GM10266 (cell line): ENCODE data around the gene EFEMP1.

ENCODE experiments used
- DNase-seq: peaks from one replicate; pipeline ENCODE4 v3.0.0; 2012; ENCODE audit errors: extremely low spot score
- TF ChIP-seq, protein P1 (sequence below): IDR thresholded peaks from 2 replicates; pipeline ENCODE4 v1.5.1; 2012; ENCODE audit warnings: mild to moderate bottlenecking, low read depth; ENCODE audit not compliant: control insufficient read depth, insufficient read depth; ENCODE audit errors: missing control alignments

The EFEMP1 gene

DNA sequence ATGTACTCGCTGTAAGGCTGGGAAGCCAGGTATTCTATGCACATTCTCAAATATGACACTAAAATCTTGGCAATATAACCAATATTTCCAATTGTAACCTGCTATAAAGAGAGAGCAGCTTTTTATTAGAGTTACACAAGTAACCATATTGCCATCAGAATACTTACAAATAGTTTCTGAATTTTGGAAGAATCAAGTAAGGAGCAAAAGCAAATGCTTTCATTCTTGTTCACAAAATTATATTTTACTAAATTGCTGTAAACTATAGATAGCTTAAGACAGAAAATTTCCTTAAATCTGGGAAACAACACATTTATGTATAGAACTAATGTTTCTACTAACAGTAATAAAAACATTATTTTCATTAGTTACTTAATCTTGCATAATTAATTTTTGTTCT lies 77.2 kb downstream of the EFEMP1 start:
- TF ChIP-seq, protein P1, sequence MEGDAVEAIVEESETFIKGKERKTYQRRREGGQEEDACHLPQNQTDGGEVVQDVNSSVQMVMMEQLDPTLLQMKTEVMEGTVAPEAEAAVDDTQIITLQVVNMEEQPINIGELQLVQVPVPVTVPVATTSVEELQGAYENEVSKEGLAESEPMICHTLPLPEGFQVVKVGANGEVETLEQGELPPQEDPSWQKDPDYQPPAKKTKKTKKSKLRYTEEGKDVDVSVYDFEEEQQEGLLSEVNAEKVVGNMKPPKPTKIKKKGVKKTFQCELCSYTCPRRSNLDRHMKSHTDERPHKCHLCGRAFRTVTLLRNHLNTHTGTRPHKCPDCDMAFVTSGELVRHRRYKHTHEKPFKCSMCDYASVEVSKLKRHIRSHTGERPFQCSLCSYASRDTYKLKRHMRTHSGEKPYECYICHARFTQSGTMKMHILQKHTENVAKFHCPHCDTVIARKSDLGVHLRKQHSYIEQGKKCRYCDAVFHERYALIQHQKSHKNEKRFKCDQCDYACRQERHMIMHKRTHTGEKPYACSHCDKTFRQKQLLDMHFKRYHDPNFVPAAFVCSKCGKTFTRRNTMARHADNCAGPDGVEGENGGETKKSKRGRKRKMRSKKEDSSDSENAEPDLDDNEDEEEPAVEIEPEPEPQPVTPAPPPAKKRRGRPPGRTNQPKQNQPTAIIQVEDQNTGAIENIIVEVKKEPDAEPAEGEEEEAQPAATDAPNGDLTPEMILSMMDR: no peak
- DNase-seq: no peak

DNA sequence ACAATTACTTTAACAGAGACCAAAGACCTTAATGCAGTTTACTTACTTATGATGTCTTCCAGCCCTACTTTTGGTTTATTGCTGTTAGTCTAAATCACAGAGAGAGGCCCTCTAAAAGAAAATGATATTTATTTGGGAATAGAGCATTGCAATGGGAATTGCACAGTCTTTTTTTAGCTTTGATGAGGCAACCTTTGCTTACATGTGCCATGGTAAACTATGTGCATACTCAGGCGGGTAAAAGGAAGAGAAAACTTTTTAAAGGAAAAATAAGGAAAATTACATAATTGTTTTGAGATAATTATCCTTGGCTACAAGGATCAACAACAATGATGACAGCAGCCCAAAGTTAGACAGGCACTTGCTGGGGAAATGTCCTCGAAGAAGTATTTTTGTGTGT lies 78.6 kb downstream of the EFEMP1 start:
- no peak for DNase-seq
- TF ChIP-seq, protein P1: no peak

DNA sequence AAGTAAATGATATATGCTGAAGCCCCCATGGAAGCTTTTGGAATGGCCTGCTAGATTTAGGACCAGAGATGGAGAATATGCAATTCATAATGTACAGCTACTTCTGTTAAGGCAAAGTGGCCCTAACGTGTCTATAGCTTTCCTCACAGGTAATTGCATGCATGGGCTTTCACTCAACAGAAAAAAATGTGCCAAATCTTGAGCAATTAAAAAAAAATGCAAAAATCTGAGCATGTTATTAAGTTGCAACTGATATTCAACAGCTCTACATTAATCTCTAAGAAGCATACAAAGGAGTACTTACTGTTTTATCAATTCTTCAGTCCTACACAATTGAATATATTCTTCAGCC lies 79.6 kb downstream of the EFEMP1 start:
- TF ChIP-seq, protein P1: no peak
- DNase-seq: no peak

DNA sequence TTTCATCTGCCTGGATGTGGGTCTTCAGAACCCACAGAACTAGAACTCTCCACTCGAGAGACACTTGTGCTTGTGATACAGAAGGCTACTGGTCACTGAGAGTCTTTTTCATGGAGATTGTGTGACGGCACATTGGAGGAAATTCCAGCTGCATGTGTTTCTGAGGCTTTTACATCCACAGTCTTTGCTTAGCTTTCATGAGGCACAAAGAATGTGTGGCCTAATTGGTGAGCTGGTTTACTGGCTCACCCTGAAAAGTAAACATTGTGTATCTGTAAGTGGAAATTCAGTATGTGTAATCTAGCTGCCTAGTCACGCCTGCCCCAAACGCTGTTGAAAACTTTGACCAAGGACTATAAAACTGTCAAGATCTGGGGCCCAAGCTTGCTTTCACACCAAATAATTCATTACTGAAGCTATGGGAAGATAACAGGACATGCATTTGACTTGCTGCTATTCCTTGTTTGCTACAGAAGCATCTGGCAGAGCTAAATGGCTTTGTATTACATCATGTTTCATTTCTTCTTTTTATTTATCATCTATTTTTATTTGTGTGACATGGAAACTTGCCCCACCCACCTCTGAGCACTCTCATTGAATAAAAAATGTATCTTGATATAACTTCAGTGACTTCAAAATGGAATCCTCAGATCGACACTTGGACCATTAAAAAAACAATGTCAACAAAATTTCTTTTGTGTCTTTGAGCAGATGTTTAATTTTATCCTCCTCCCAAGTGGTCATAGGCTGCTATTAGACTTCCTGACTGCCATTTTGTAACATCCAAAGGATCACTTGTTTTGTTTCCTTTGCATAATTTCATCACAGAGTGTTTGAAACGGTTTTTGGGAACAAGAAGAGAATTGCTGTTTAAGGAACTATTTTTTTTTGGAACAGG lies 80.2 kb downstream of the EFEMP1 start:
- no peak for DNase-seq
- TF ChIP-seq, protein P1: no peak

DNA sequence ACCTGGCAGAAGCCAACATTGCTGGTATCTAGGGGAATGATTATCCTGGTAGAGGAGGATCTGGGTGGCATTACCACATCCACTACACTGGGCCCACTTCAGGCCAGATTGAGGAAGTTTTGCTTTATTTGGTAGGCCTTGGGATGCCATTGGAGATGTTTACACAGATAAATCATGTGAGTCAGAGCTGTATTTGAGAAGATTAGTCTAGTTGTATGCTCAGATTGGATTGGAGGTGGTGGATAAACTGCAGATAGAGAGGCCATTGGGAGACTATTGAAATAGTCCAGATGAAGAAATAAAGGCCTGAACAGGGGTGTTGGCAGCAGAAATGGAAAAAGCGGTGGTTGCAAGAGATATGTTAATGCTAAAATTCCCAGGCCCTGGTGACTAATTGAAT lies 81.5 kb downstream of the EFEMP1 start:
- TF ChIP-seq, protein P1: no peak
- DNase-seq: no peak

DNA sequence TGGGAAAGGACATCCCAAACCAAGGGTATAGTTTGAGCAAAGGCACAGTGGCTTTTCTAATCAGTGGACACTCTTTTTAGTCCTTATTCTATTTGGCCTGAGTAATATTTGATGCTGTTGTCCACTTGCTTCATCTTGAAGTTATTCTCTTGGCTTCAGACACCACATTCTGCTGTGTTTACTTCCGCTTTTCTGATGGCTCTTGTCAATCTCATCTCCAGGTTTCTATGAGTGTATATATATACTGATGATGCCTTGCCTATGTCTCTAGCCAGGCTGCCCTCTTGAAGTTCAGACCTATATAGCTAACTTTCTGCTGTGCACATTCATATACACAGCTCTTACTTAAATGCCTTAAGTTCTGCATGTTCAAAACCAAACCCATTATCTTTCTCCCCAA lies 83.1 kb downstream of the EFEMP1 start:
- DNase-seq: no peak
- TF ChIP-seq, protein P1: no peak

DNA sequence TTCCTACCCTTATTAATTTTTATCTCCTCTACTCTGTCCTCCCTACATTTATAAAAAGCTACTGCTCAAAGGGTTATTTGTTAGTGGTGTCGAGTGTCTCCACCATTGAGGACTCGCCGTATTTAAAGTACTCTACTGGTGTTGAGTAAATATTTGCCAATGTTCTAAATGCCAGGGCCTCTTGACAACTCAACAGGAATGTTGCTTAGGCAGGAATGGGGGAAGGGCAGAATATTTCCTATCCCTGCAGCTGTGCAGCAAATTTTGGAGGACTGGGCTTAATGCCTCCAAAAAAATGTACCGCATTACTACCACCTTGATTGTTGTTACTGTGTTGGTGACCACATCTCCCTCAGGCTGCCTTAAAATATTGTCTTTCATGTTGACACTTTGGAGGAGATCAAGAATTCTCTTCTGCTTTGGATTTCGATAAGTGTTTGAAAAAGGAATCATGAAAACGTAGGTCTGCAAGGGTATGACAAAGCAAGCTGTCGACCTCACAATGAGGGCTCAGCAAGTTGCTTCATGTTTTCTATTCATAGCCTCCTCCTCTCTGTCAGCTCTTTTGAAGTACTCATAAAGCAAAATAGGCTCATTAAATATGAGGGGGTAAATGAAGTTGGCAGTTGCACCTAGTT lies 84.3 kb downstream of the EFEMP1 start:
- no peak for DNase-seq
- TF ChIP-seq, protein P1: no peak
